Ishikawa (cell line): Measurements from ENCODE around the gene ST6GALNAC1.

Source experiments
- CEBPB ChIP-seq: IDR thresholded peaks from 2 replicates; pipeline ENCODE4 v1.6.1; 2012
- CREB1 ChIP-seq: IDR thresholded peaks from 2 replicates; pipeline ENCODE4 v1.6.1; 2012; ENCODE audit warnings: low read depth
- EGR1 ChIP-seq: IDR thresholded peaks from 2 replicates; pipeline ENCODE4 v1.6.1; 2012
- EP300 ChIP-seq: IDR thresholded peaks from 2 replicates; pipeline ENCODE4 v1.6.1; 2012; ENCODE audit warnings: borderline replicate concordance
- FOXM1 ChIP-seq: IDR thresholded peaks from 2 replicates; pipeline ENCODE4 v1.6.1; 2012; ENCODE audit warnings: low read depth, borderline replicate concordance
- MAX ChIP-seq: IDR thresholded peaks from 2 replicates; pipeline ENCODE4 v1.6.1; 2012
- NFIC ChIP-seq: IDR thresholded peaks from 2 replicates; pipeline ENCODE4 v1.6.1; 2012
- RAD21 ChIP-seq: IDR thresholded peaks from 2 replicates; pipeline ENCODE4 v1.6.1; 2012; ENCODE audit warnings: low read depth
- REST ChIP-seq: IDR thresholded peaks from 2 replicates; pipeline ENCODE4 v1.6.1; 2012; ENCODE audit warnings: low read depth, mild to moderate bottlenecking
- TAF1 ChIP-seq: IDR thresholded peaks from 2 replicates; pipeline ENCODE4 v1.6.1; 2012; ENCODE audit warnings: low read depth, mild to moderate bottlenecking
- TCF12 ChIP-seq: IDR thresholded peaks from 2 replicates; pipeline ENCODE4 v1.6.1; 2012; ENCODE audit warnings: low read depth
- TEAD4 ChIP-seq: IDR thresholded peaks from 2 replicates; pipeline ENCODE4 v1.6.1; 2012
- USF1 ChIP-seq: IDR thresholded peaks from 2 replicates; pipeline ENCODE4 v1.6.1; 2012
- YY1 ChIP-seq: IDR thresholded peaks from 2 replicates; pipeline ENCODE4 v1.6.1; 2012; ENCODE audit warnings: low read depth
- ZBTB7A ChIP-seq: IDR thresholded peaks from 2 replicates; pipeline ENCODE4 v1.6.1; 2012; ENCODE audit warnings: low read depth

ST6GALNAC1 gene

GRCh38 chr17:76683921-76684745, 40.6 kb upstream of the ST6GALNAC1 start:
- TF ChIP-seq EGR1 (no peak), NFIC (no peak), CREB1 (no peak), EP300 (no peak), REST (no peak), MAX (no peak), USF1 (no peak), YY1 (no peak), CEBPB (no peak), TEAD4 (no peak), TCF12 (no peak), TAF1 (no peak), FOXM1 (no peak), ZBTB7A (no peak), RAD21 (no peak)

GRCh38 chr17:76683011-76683755, 39.6 kb upstream of the ST6GALNAC1 start:
- no peak for TF ChIP-seq TCF12
- TF ChIP-seq RAD21: no peak
- no peak for TF ChIP-seq YY1
- no peak for TF ChIP-seq NFIC
- TF ChIP-seq TEAD4: no peak

- no peak for TF ChIP-seq NFIC
- no peak for TF ChIP-seq MAX
- TF ChIP-seq TAF1: no peak
- TF ChIP-seq EP300: no peak
- TF ChIP-seq EGR1: no peak
- TF ChIP-seq FOXM1: no peak
- no peak for TF ChIP-seq ZBTB7A
- no peak for TF ChIP-seq YY1
- no peak for TF ChIP-seq CEBPB
- no peak for TF ChIP-seq REST
- TF ChIP-seq USF1: no peak
- TF ChIP-seq CREB1: no peak
- no peak for TF ChIP-seq RAD21
- no peak for TF ChIP-seq TEAD4
- TF ChIP-seq TCF12: no peak
These were observed 38.7 kb upstream of the ST6GALNAC1 start for GRCh38 chr17:76682296-76682695.

GRCh38 chr17:76681222-76682137, 37.9 kb upstream of the ST6GALNAC1 start:
- peak; percentile 98 for TF ChIP-seq RAD21
- no peak for TF ChIP-seq TAF1
- TF ChIP-seq YY1: no peak
- 0 out of 2 replicates have a peak, but pooled peaks have one; percentile 34 for TF ChIP-seq TEAD4
- TF ChIP-seq EGR1: no peak
- no peak for TF ChIP-seq MAX
- no peak for TF ChIP-seq ZBTB7A
- no peak for TF ChIP-seq NFIC

GRCh38 chr17:76679239-76679638, 35.7 kb upstream of the ST6GALNAC1 start:
- TF ChIP-seq TEAD4 (no peak), CEBPB (no peak), TCF12 (no peak), ZBTB7A (no peak), TAF1 (no peak), NFIC (no peak), EP300 (no peak), YY1 (no peak), USF1 (no peak), RAD21 (no peak), REST (no peak), FOXM1 (no peak), CREB1 (no peak), MAX (no peak), EGR1 (no peak)
